Fibroblast of skin of back (primary cell): Measurements from ENCODE around the gene IGF1.
A peak's percentile ranks its signal among the peaks of the same experiment; 100 is the strongest.
"Not testable (repeated sequence)": the region's sequence is repeated elsewhere in the genome, so short reads cannot be mapped to it uniquely, and the experiment has no call there.

Experiments
- DNase-seq: peaks from one replicate; pipeline ENCODE4 v3.0.0-alpha.2; 2013

The IGF1 gene

GRCh38 chr12:102459314-102459713, 21.0 kb downstream of the IGF1 start:
- DNase-seq: no peak

DNA sequence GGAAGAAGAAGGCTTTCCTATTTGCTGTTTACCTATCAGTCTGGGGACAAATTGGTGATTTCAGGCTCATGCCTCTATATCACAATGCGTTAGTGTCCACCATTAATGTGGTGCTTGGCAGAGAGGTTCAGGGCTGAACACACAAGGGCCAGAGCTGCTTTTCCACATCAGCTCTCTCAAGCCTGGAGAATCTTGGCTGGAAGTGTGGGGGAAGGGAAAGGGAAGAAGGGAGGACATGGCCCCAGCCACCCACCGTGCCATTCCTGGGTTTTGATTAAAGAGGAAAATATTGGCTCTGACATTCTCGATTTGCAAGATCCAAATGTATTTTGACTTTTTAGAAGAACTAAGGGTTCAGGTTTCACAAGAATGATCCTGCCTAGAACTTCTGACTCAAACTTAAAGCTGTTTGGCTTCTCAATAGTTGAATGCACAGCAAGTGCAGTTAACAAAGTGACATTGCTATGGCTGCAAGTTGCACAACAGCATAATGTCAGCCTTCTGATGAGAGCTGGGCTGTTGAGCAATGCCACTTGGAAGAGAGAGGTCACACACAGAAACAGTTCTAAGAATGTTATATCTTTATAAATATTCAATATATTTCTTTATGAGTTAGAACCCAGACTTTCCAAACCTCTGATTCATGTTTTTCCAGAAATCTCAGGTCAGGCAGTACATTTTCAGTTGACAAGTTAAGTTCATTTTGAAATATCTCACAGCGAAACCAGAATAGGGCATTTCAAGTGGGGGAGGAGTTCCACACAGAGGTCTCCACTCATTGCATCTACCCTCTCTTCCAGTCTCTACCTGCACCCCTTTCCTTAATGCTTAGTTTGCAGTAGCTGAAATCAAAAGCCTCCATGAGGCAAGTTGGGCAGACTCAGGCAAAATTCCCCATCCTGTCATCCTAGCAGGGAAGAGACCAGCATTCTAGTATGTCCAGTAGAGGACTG, 25.3 kb downstream of the IGF1 start:
- DNase-seq: no peak

GRCh38 chr12:102454330-102454729, 26.0 kb downstream of the IGF1 start:
- DNase-seq: no peak

GRCh38 chr12:102452605-102453004, 27.8 kb downstream of the IGF1 start:
- DNase-seq: no peak

- not testable (repeated sequence) for DNase-seq
These were observed 31.3 kb downstream of the IGF1 start for GRCh38 chr12:102449018-102449417.

- DNase-seq: not testable (repeated sequence)
These were observed 32.9 kb downstream of the IGF1 start for GRCh38 chr12:102447426-102447825.

- no peak for DNase-seq
These were observed 35.7 kb downstream of the IGF1 start for GRCh38 chr12:102444707-102445106.

GRCh38 chr12:102444093-102444492, 36.3 kb downstream of the IGF1 start:
- DNase-seq: no peak

- DNase-seq: no peak
These were observed 39.2 kb downstream of the IGF1 start for GRCh38 chr12:102441077-102441596.

GRCh38 chr12:102439426-102440405, 40.6 kb downstream of the IGF1 start:
- no peak for DNase-seq

DNA sequence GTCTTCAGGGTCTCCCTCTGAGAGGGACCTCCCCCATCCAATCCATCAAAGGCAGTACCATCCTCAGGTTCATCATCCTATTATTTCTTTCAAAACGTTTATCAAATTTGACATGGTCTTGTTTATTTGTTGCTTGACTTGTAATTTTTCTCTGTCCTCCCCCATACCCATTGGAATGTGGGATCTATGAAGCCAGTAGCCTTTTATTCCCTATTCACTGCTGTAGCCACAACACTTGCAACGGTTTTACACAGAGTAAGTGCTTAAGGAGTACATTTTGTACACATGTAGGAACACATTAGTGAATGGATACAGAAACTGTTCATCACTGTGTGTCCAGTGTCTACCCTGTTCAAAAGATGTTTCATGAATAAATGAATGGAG, 41.5 kb downstream of the IGF1 start:
- DNase-seq: no peak

DNA sequence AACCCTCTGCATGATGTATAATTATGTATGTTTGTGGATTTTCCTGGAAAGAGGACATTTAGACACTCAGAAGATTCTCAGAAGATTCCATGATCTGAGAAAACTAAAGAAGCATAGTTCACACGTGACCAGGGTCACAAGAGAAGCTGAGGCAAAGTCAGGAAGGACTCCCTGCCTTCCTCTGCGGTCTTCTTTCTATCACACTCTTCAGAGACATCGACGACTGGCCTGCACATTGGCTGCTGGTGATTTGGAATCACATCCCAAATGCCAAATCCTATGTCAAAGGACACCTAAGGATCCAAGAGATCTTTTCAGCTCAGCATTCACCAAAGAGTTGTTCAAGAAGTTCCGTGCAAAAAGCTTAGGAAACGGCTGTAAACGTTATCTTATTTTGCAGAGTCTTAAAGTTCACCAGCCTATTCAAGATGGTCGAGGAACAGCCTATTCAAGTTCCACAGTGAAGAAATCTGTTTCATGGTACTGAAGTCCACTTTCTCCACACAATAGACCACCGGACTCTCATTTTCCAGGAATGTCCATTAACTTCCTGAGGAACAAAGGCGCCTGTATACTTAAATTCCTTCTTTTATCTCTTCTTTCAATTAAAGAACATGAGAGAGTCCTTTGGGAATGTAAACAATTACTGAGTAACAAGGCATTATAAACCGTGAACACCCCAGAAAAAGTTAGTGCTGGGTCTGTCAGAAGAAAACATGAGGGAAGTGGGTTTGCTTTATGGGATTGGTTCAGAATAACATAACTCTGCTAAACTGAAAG, 42.1 kb downstream of the IGF1 start:
- DNase-seq: no peak

DNA sequence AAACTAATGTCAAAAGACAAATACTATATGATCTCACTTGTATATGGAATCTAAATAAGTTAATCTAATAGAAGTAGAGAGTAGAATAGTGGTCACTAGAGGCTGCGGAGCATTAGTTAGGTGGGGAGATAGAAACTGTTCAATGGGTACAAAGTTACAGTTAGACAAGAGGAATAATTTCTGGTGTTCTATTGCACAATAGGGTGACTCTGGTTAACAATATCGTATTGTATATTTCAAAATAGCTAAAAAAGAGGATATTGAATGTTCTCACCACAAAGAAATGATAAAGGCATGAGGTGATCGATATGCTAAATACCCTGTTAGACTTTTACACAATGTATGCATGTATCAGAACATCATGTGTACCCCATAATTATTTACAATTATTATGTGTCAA, 42.9 kb downstream of the IGF1 start:
- DNase-seq: no peak

DNA sequence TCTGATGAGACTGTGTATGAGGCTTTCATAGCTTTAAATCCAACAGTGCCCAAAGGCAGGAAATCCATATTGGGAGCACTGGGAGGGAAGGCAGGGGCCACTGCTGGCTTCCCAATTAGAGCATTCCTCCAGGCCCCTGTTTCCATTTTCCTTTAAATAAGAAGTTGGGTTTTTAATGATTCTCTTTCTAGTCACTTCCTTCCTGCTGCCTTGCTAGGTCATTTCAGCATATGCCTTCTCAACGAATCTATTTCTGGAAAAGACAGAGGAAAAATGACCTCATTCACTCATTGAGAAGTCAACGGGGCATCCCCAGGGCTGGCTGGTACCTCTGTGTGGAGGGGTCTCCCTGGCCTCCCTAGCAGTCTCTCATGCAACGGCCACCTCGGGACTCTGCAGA, 43.5 kb downstream of the IGF1 start:
- no peak for DNase-seq

DNA sequence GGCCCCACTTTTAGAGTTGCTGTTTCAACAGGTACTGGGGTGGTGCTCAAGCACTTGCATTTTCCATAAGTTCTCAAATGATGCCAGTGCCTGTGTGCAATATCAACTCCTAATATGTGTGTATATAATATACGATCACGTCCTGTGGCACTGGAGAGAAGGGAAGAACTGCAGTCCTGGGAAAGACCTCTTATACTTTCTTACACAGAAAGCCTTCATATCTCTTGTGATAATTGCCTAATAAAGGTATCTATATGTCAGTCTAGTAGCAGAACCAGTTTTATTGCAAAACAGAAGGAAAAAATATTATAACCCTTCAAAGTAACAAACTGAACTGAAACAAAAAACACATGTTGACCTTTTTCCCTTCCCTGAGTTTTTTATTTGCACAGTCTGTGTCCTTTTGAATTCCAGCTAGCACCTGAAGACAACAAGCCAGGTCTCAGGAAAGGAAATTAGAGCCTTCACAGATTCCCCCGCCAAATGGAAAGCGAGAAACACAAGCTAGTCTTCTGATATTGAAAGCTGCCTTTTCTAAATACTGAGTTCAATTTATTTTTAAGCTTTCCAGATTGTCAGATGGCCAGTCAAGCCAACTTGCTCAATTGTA, 44.4 kb downstream of the IGF1 start:
- no peak for DNase-seq

DNA sequence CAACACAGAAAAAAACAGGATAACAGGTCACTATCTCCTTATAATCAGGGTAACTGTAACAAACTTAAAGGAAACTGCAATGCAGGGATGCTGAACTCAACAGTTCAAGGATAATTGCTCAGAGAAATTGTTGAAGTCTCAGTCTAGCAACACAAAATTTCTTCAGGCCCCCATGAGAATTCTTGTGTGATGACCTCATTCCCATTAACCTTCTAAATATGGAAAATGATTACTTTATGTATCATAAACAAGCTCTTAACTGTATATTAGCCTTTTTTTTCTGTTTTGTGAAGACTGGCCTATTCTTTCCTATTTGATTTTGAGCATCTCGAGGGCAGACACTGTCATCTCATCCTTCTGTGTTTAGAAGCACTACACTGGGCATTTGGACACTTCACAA, 47.1 kb downstream of the IGF1 start:
- DNase-seq: peak; percentile 16

DNA sequence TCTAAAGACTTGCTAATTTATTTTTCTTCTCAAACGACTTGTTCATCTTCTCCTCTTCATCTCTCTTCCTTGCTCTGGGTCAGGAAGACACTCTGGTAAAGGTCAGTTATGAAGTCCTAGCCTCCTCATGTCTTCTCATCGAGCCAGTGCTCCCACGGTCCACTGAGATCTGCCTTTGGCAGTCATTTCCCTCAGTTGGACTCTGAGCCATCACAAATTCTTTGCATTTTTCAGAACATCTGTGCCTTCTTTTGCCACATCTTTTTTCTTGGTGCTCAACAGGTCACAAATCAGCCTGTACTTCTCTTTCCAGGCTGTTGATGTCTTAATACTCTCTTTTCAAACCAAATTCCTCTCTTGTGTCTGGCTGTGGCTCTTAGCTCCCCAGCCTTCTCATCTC, 49.7 kb downstream of the IGF1 start:
- no peak for DNase-seq

DNA sequence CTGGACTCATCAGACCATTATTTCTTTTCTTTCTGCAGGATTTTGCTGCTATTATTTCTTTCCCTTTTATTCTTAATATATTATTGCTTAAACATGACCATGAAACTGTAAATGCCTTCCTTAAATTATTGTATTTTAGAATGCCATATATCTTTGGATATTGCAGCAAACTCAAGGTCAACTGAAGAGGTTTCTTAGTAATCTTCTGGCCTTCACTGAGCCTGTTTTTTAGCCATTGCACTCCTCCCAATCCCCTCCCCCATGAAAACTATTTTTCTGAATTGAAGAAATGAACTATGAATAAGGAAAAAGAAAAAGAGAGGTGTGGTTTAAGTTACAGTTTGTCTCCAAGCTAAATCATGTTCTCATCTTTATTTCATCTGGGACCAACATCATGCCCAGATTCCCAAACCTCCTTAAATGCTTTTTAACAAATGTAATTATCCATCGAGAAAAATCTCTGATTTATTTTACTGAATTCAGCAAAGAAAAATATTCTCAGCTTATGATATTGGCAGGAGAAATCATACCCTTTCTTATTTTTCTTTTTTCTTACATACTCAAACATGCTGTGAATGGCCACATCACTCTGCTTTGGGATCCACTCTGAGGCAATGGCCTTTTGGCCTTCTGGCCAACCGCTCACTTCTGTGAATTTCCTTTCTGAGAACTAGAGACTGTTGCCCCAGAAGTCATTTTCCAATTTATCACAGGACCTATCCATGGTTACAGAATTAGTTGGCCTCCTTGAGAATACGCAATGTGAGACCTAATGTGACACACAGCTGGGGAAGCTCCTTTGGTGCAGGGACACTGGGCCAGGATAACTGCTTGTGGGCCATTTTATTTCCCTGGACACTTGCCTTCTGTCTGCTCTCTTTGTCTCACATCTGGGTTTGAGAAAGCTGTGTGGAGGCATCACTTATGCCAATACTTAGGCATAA, 50.9 kb downstream of the IGF1 start:
- no peak for DNase-seq

DNA sequence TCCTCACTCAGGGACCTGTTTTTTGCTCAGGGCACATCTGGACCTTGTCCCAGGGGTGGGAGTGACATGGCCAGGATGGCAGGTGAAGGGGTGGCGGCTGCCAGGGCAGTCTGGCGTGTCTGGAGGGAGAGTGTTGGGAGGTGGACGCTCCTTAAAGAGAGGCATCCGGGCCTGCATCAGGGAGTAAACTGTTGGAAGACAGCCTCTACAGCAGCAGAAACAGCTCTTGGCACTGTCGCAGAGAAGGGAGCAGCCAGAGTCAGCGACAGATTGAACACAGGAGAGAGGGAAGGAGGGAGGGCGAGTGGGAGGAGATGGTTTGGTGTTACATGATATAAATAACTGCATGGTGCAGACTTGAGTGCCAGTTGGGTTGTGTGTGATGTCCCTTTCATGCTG, 52.8 kb downstream of the IGF1 start:
- no peak for DNase-seq
